A549 treated with AZD2906 at 1 μM for 4 hours (cell line): ENCODE results near the gene CRYBB1. TPM values are rescaled to one million over a fixed set of nuclear protein-coding genes. Genes with fewer than 3 reads are reported as not detected.

Experiments used
- total RNA-seq: library from RNA; stranded (reverse); fragments of 200-300 nt; extraction: Qiagen RNA extraction; gene quantifications from 5 replicates; pipeline ENCODE4 v1.2.3, GENCODE V29; 2022

CRYBB1 gene
- not detected in 5 replicates for total RNA-seq

DNA sequence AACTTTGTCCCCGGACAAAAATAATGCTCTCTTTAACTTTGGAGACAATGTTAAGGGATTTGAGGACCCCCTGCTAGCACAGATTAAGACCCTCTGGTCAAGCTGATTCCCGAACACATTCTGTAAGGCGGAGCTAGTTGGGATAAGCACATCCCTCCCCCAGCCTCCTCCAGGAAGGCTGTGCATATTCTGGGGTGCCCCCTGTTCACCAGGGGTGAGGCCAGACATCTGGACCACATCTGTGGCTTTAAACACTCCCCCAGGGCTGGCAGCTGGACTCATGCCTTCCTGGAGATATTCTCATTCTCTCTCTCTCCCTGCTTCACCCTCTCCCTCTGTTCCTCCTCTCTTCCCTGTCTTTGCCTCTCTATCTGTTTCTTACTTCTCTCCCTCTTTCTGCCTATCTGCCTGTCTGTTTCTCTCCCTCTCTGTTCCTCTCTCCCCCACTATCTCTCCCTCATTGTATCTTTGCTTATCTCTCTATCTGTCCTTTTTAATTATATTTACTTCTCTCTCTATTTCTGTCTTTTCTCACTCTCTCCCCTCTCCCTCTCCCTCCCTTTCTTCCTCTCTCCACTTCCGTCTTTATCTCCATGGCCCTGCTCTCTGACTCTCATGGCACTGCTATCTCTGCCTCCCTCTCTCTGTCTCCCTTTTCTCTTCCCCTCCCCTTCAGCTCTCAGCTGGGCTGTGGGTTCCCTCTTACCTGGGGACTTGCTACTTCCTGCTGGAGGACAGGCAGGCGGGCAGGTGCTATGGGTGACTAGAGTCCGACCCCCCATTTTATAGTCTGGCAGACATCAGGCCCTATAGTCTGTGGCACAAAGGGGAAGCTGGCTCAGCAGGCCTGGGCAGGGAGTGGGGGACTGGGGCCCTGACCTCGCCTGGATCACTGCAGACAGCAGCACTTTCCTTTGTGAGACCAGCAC lies at the start of gene CRYBB1:
TSS of gene CRYBB1 (minus strand) at position 757 of the 929 bp plus-strand sequence. CDS start 1,708 bp downstream, outside the sequence.

GRCh38 chr22:26656891-26657851 lies 39.3 kb upstream of the CRYBB1 start, which contains the start of gene MIAT:
MIAT (plus strand) TSS chr22:26657588.

GRCh38 chr22:26621663-26622062 lies 3.8 kb upstream of the CRYBB1 start, which contains the start of gene CRYBA4:
CRYBA4 (plus strand) TSS chr22:26621963; CDS start chr22:26622597, 634 bp downstream.

GRCh38 chr22:26589845-26590736 lies 27.7 kb downstream of the CRYBB1 start, which contains the start of gene TPST2:
TPST2 (minus strand) TSS chr22:26590132; CDS start chr22:26541630, 48,502 bp downstream.

Other genes starting within 250 kb of the CRYBB1 start
- 1.2 to 1.6 TPM (median 1.4 TPM) in 5 replicates for gene ASPHD2, start 188.8 kb downstream of the CRYBB1 start, total RNA-seq
- 14.3 to 17.0 TPM (median 14.4 TPM) in 5 replicates for gene HPS4, start 134.2 kb downstream of the CRYBB1 start, total RNA-seq
- gene SRRD, start 134.2 kb downstream of the CRYBB1 start, total RNA-seq, result 18.2 to 21.5 TPM (median 18.8 TPM) in 5 replicates
- 20.0 to 23.8 TPM (median 22.1 TPM) in 5 replicates for gene TFIP11, start 105.6 kb downstream of the CRYBB1 start, total RNA-seq
- 8.0 to 9.0 TPM (median 8.8 TPM) in 5 replicates for gene TPST2, start 27.9 kb downstream of the CRYBB1 start, total RNA-seq
- not detected in 5 replicates for gene CRYBA4, start 3.9 kb upstream of the CRYBB1 start, total RNA-seq
- 0.14 to 0.30 TPM (median 0.23 TPM) in 5 replicates for gene MIAT, start 39.6 kb upstream of the CRYBB1 start, total RNA-seq